Gastroesophageal sphincter (tissue), 4 donors: ENCODE measurements around the gene NFATC2IP. TPM values are rescaled to one million over a fixed set of nuclear protein-coding genes. Genes with fewer than 3 reads are reported as not detected.
"Not testable (repeated sequence)": the region's sequence is repeated elsewhere in the genome, so short reads cannot be mapped to it uniquely, and the experiment has no call there.

Source experiments
- ATAC-seq: fragments of 150-250 bp; one replicate; pipeline ENCODE4 v1.9.1; 2016; ENCODE audit warnings: mild to moderate bottlenecking, moderate library complexity
- H3K27ac ChIP-seq, 4 donors: fragments of 200-600 bp; sonication (generic) in 3 of 4; 1 replicate in 3 of 4; 2 replicates in 1 of 4; pipeline ENCODE4 v1.5.1; 2016 to 2019
- H3K27me3 ChIP-seq: fragments of 200-600 bp; sonication (generic); one replicate; pipeline ENCODE4 v1.5.1; 2019
- H3K36me3 ChIP-seq, 2 donors: fragments of 200-600 bp; sonication (generic); one replicate each; pipeline ENCODE4 v1.5.1; 2019; ENCODE audit warnings: control low read depth in 1 of 2
- H3K4me1 ChIP-seq, 3 donors: fragments of 200-600 bp; sonication (generic); 1 replicate in 2 of 3; 2 replicates in 1 of 3; pipeline ENCODE4 v1.5.1; 2016 to 2019; ENCODE audit warnings: control low read depth in 2 of 3
- H3K4me3 ChIP-seq, 2 donors: fragments of 200-600 bp; sonication (generic); one replicate each; pipeline ENCODE4 v1.5.1; 2019; ENCODE audit warnings: mild to moderate bottlenecking in 1 of 2, moderate library complexity in 1 of 2
- H3K9me3 ChIP-seq, 3 donors: fragments of 200-600 bp; sonication (generic); one replicate each; pipeline ENCODE4 v1.5.1; 2017 to 2019; ENCODE audit warnings: control low read depth in 2 of 3
- EP300 ChIP-seq: sonication (generic); formaldehyde crosslinking; IDR thresholded peaks from one replicate; pipeline ENCODE4 v1.6.1; 2017; ENCODE audit warnings: antibody characterized with exemption, mild to moderate bottlenecking
- POLR2A ChIP-seq, 2 donors: fragments of 450-650 bp; IDR thresholded peaks; one replicate each; pipeline ENCODE4 v1.6.1; 2017; ENCODE audit warnings: antibody characterized with exemption in 2 of 2, mild to moderate bottlenecking in 2 of 2, moderate library complexity in 1 of 2
- POLR2AphosphoS5 ChIP-seq: sonication (generic); formaldehyde crosslinking; IDR thresholded peaks from one replicate; pipeline ENCODE4 v1.6.1; 2017; ENCODE audit warnings: antibody characterized with exemption
- WGBS, 2 donors: methylation state at CpG; one replicate each; pipeline ENCODE4 v1.1.5; 2018; ENCODE audit warnings: low coverage in 1 of 2; 5-methylcytosine and 5-hydroxymethylcytosine counted together
- total RNA-seq, 4 donors: library from RNA; depleted of rRNA; stranded (reverse); fragments of >200 nt; gene quantifications; one replicate each; pipeline ENCODE4 v1.1.0, GENCODE V29; 2016
- TF ChIP-seq, protein P1 (sequence below), 4 experiments: fragments of 200-600 bp in 2 of 4; fragments of 450-650 bp in 2 of 4; sonication (generic) in 1 of 4; IDR thresholded peaks; one replicate each; pipeline ENCODE4 v1.5.1; 2017 to 2019; ENCODE audit warnings: antibody characterized with exemption in 4 of 4, mild to moderate bottlenecking in 2 of 4, moderate library complexity in 2 of 4

Gene NFATC2IP
- total RNA-seq, 4 donors from 2014 or later, result 13.9 to 28.0 (median 22.8) TPM

DNA sequence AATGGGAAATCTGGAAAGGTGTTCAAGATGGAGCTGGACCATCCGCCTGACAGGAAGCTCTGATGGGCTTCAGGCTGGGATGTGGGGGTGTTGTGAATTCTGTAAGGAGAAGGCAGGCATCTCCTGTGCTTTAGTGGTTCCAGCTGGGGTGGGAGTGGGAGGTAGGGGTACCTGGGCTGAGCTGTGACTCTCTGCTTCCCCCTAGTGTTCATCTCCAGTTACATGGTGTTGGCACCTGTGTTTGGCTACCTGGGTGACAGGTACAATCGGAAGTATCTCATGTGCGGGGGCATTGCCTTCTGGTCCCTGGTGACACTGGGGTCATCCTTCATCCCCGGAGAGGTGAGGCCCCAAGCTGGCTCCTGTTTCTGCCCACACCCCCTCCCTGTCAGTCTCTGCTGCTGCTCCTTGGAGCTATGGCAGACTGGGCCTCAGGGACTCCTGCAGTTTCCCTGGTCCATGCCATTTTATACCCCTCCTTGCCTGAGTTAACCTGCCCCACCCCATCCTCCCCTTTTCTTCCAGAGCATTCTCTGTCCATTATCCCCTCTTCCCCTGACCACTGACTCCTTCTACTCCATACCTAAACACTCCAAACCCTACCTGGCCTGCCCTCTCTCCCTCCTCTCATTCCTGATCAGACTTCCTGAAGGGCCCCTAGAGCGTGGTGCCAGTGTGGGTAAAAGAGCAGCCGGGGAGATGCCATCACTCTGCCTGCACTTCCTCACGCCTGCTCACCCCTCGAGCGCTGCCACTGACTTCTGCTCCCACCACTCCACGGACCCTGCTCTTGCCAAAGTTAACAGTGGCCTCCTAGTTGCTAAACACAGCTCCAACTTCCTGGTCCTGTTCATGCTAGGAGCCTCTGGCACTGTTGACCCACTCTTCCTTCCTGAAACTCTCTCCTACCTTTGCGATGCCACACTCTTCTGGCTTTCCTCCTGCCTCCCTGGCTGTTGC, 27.2 kb downstream of the NFATC2IP start:
- H3K27me3 ChIP-seq, result no peaks in the 10 kb centered on the region
- H3K4me1 ChIP-seq, result peaks cover 0 to 31% (median 18%) of the 10 kb centered on the region in 3 donors
- H3K9me3 ChIP-seq, result no peaks in the 10 kb centered on the region
- peaks cover 0 to 66% of the 10 kb centered on the region in 2 donors for H3K36me3 ChIP-seq
- 84 to 93% methylated on average over 8 to 11 of the region's 11 CpGs for WGBS, 2 donors
- TF ChIP-seq POLR2A (IDR thresholded peaks at IDR 0.05), result no peak
- TF ChIP-seq, protein P1, sequence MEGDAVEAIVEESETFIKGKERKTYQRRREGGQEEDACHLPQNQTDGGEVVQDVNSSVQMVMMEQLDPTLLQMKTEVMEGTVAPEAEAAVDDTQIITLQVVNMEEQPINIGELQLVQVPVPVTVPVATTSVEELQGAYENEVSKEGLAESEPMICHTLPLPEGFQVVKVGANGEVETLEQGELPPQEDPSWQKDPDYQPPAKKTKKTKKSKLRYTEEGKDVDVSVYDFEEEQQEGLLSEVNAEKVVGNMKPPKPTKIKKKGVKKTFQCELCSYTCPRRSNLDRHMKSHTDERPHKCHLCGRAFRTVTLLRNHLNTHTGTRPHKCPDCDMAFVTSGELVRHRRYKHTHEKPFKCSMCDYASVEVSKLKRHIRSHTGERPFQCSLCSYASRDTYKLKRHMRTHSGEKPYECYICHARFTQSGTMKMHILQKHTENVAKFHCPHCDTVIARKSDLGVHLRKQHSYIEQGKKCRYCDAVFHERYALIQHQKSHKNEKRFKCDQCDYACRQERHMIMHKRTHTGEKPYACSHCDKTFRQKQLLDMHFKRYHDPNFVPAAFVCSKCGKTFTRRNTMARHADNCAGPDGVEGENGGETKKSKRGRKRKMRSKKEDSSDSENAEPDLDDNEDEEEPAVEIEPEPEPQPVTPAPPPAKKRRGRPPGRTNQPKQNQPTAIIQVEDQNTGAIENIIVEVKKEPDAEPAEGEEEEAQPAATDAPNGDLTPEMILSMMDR (IDR thresholded peaks at IDR 0.05), result no peak
- no peak for TF ChIP-seq EP300
- no peak for TF ChIP-seq POLR2AphosphoS5
- no peak overlapping the region for H3K4me3 ChIP-seq
- no peak for ATAC-seq
- no peak overlapping the region for H3K27ac ChIP-seq

DNA sequence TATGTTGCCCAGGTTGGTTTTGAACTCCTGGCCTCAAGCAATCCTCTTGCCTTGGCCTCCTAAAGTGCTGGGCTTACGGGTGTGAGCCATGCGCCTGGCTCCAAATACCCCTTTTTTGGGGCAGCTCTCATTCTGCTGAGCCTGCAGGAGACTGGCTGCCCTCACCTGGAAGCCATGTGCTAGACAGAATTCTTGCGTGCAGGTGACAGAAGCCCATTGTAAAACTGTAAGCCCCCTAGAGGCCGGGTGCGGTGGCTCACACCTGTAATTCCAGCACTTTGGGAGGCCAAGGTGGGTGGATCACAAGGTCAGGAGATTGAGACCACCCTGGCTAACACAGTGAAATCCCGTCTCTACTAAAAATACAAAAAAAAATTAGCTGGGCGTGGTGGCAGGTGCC, 29.6 kb downstream of the NFATC2IP start:
- H3K36me3 ChIP-seq, result peaks cover 0 to 89% of the 10 kb centered on the region in 2 donors
- H3K9me3 ChIP-seq, H3K27me3 ChIP-seq, H3K4me3 ChIP-seq, H3K27ac ChIP-seq, ATAC-seq: not testable (repeated sequence)
- peaks cover 0 to 16% (median 10%) of the 10 kb centered on the region in 3 donors for H3K4me1 ChIP-seq
- 72 to 100% methylated on average over 2 to 4 of the region's 7 CpGs for whole genome bisulfite sequencing, 2 donors

DNA sequence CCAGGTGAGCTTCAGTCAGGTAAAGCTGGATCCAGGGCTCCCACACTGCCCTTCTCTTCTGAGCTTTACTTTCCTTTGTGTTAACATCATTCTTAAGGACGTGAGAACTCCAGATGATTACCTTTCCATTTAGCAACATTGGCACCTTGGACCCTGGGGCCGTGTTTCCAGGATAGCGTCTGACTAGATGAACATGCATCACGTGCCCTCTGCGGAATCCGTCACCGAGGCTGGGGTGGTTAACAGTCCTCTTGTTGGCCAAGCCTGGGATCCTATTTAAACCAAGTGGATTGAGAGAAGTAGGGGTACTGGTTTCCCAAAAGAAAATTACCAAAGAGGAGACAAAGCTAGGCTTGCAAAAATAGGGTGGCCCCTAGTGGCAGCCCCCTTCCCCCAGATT, 30.2 kb downstream of the NFATC2IP start:
- 86% methylated on average over 1 of the region's 7 CpGs for WGBS, 2 donors
- H3K4me1 ChIP-seq, result peaks cover 0 to 10% (median 4%) of the 10 kb centered on the region in 3 donors
- no peak overlapping the region for H3K4me3 ChIP-seq
- no peaks in the 10 kb centered on the region for H3K9me3 ChIP-seq
- TF ChIP-seq, protein P1 (IDR thresholded peaks at IDR 0.05), result no peak
- no peak for TF ChIP-seq EP300
- no peak for TF ChIP-seq POLR2AphosphoS5
- TF ChIP-seq POLR2A (IDR thresholded peaks at IDR 0.05), result no peak
- no peak overlapping the region for H3K27ac ChIP-seq
- peaks cover 0 to 95% of the 10 kb centered on the region in 2 donors for H3K36me3 ChIP-seq
- no peak for ATAC-seq
- no peaks in the 10 kb centered on the region for H3K27me3 ChIP-seq

DNA sequence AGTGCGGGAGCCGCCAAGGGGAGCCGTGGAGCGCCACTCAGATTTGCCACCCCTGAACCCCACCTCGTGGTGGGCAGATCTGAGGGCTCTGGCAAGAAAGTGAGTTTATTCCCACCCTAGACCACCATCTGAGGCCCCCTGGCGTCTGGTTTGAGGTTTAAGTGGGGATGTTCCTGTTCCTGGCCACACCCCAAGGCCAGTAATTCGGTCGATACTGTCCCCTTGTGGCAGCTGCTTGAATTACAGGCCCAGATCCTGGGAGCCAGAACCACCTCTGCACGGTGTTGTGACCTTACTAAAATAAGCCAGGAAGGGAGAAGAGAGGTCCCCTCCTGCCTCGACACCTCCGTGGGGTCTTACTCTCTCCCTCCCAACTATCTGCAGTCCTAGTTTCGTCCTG, 30.8 kb downstream of the NFATC2IP start:
- TF ChIP-seq, protein P1 (IDR thresholded peaks at IDR 0.05), result peak in 1 of 4 experiments; percentile 22
- TF ChIP-seq POLR2A (IDR thresholded peaks at IDR 0.05), result no peak
- Histone ChIP-seq H3K4me1 (peaks cover 0 to 4% (median 0%) of the 10 kb centered on the region in 3 donors), H3K27me3 (no peaks in the 10 kb centered on the region), H3K27ac (no peak overlapping the region), H3K36me3 (peaks cover 0 to 98% of the 10 kb centered on the region in 2 donors), H3K9me3 (peaks cover 0 to 2% (median 0%) of the 10 kb centered on the region in 3 donors), H3K4me3 (no peak overlapping the region)
- 80 to 92% methylated on average over 1 to 3 of the region's 12 CpGs for WGBS, 2 donors
- no peak for ATAC-seq

DNA sequence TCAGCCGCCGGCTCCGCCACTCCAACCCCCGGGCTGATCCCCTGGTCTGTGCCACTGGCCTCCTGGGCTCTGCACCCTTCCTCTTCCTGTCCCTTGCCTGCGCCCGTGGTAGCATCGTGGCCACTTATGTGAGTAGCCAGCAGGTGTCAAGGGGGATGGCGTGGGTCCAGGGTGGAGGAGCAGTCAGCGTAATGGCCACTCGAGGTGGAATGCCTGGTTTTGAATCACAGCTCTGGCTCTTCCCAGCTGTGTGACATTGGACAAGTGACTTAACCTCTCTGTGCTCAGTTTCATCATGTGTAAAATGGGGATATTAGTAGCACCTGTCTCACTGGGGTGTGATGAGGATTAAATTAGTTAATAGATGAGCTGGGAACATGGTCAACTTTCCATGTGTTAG, 31.7 kb downstream of the NFATC2IP start:
- no peak for TF ChIP-seq POLR2A (IDR thresholded peaks at IDR 0.05)
- TF ChIP-seq, protein P1 (IDR thresholded peaks at IDR 0.05), result no peak
- no peak for TF ChIP-seq EP300
- no peak for TF ChIP-seq POLR2AphosphoS5
- Histone ChIP-seq H3K4me3 (no peak overlapping the region), H3K4me1 (no peaks in the 10 kb centered on the region), H3K27ac (no peak overlapping the region), H3K9me3 (peaks cover 0 to 11% (median 0%) of the 10 kb centered on the region in 3 donors), H3K36me3 (peaks cover 0 to 100% of the 10 kb centered on the region in 2 donors), H3K27me3 (no peaks in the 10 kb centered on the region)
- ATAC-seq, result no peak
- WGBS, 2 donors, result 93 to 100% methylated on average over 1 to 5 of the region's 10 CpGs
